Gastrocnemius medialis (tissue), 4 donors: ENCODE results near the gene LRRC63. TPM values are rescaled to one million over a fixed set of nuclear protein-coding genes. Genes with fewer than 3 reads are reported as not detected.

Experiments used
- ATAC-seq, 2 donors: fragments of 150-250 bp; one replicate each; pipeline ENCODE4 v1.9.1; 2016
- DNase-seq, 2 donors: peaks; one replicate each; pipeline ENCODE4 v3.0.0-alpha.2; 2019
- H3K27ac ChIP-seq, 4 donors: fragments of 200-600 bp; sonication (generic); 1 replicate in 1 of 4; 2 replicates in 3 of 4; pipeline ENCODE4 v1.5.1; 2016 to 2018; ENCODE audit warnings: mild to moderate bottlenecking in 2 of 4, moderate library complexity in 1 of 4
- H3K27me3 ChIP-seq, 3 donors: fragments of 200-600 bp; sonication (generic) in 2 of 3; 1 replicate in 1 of 3; 2 replicates in 2 of 3; pipeline versions ENCODE4 v1.5.1 to v1.6.0; 2016 to 2019; ENCODE audit warnings: mild to moderate bottlenecking in 1 of 3, moderate library complexity in 1 of 3
- H3K36me3 ChIP-seq, 2 donors: fragments of 200-600 bp; sonication (generic) in 1 of 2; one replicate each; pipeline ENCODE4 v1.5.1; 2017 to 2018
- H3K4me1 ChIP-seq, 2 donors: fragments of 200-600 bp; sonication (generic) in 1 of 2; one replicate each; pipeline ENCODE4 v1.5.1; 2016 to 2017; ENCODE audit warnings: mild to moderate bottlenecking in 2 of 2
- H3K4me3 ChIP-seq, 4 donors: fragments of 200-600 bp; sonication (generic) in 3 of 4; 1 replicate in 1 of 4; 2 replicates in 3 of 4; pipeline ENCODE4 v1.5.1; 2016 to 2019; ENCODE audit warnings: mild to moderate bottlenecking in 2 of 4
- H3K9me3 ChIP-seq, 3 donors: fragments of 200-600 bp; sonication (generic) in 2 of 3; 1 replicate in 1 of 3; 2 replicates in 2 of 3; pipeline ENCODE4 v1.5.1; 2016 to 2019
- POLR2A ChIP-seq, 2 donors: fragments of 450-650 bp; IDR thresholded peaks; one replicate each; pipeline ENCODE4 v1.6.1; 2017; ENCODE audit warnings: antibody characterized with exemption in 2 of 2, mild to moderate bottlenecking in 2 of 2, moderate library complexity in 2 of 2
- in situ Hi-C, 4 donors: fragments of 200-750 bp; cut with MboI; loops; one replicate each; pipeline versions ENCODE4 v1.15.0 to v1.8.0; 2017; ENCODE audit warnings: low sequenced_read_pairs in 4 of 4
- intact Hi-C: fragments of 100-400 bp; cut with DNase I; formaldehyde crosslinking; loops from one replicate; pipeline ENCODE4 v1.15.1; 2023; ENCODE audit warnings: low total_unique reads
- total RNA-seq, 4 donors: library from RNA; depleted of rRNA; stranded (reverse); fragments of >200 nt; gene quantifications; one replicate each; pipeline versions ENCODE4 v1.1.0 to v1.2.3, GENCODE V29; 2016
- TF ChIP-seq, protein P1 (sequence below), 5 experiments: fragments of 450-650 bp in 3 of 5; fragments of 200-600 bp in 2 of 5; sonication (generic) in 2 of 5; IDR thresholded peaks in 4 of 5; conservative IDR thresholded peaks in 1 of 5; 1 replicate in 4 of 5; 2 replicates in 1 of 5; pipeline ENCODE4 v1.5.1; 2016 to 2019; ENCODE audit warnings: antibody characterized with exemption in 5 of 5, mild to moderate bottlenecking in 3 of 5, moderate library complexity in 3 of 5

Gene LRRC63
- total RNA-seq, 4 donors from 2014 or later, result not detected

DNA sequence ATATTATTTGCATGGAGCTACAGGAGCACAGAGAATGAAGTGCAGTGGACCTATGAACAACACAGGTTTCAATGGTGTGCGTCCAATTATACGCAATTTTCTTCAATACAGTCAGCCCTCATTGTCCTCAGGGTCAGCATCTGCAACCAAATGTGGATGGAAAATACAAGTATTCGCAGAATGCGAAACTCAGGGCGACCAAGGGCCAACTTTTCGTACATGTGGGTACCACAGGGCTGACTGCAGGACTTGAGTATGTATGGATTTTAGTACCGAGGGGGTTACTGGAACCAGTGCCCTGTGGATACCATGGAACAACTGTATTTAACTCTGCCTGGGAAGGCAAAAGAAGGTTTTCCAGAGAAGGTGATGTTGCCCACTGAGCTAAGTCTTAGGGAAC is 40.0 kb upstream of the LRRC63 start:
- TF ChIP-seq POLR2A (IDR thresholded peaks at IDR 0.05), result no peak
- no peaks in the 10 kb centered on the region for H3K9me3 ChIP-seq
- H3K27ac ChIP-seq, result no peak overlapping the region
- H3K27me3 ChIP-seq, result peaks cover 0 to 7% (median 0%) of the 10 kb centered on the region in 3 donors
- H3K4me3 ChIP-seq, result no peak overlapping the region
- H3K4me1 ChIP-seq, result no peaks in the 10 kb centered on the region
- intact Hi-C loops, result no loop called here
- DNase-seq, result no peak
- in situ Hi-C loops, result loop anchor here in 2 of 4 donors (25.0 kb wide), 2 partner anchors 359 to 659 kb away; no protein-coding TSS in a partner anchor
- no peaks in the 10 kb centered on the region for H3K36me3 ChIP-seq
- ATAC-seq, result no peak

DNA sequence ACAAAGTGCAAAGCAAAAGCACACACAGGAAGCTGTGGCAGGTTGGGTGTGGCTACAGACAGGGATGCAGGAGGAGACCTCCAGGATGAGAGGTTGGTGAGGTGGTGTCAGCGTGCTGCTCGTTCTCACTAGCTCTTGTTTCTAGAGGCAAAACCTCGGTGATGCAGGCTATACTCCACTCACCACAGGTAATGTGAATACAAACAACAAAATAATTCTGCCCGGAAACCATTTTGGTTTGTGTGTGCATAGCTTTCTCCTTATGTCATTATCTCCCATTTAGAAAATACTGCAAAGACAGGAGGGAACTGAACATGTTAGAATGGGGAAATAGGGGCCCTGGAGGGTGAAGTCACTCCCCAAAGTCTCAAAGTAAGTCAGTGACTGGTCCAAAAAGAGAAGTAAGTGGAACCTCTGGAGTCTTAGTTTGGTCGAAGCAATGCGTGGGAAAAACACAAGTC is 39.2 kb upstream of the LRRC63 start:
- Histone ChIP-seq H3K27ac (no peak overlapping the region), H3K4me3 (no peak overlapping the region), H3K36me3 (no peaks in the 10 kb centered on the region), H3K27me3 (peaks cover 0 to 5% (median 0%) of the 10 kb centered on the region in 3 donors), H3K4me1 (no peaks in the 10 kb centered on the region), H3K9me3 (no peaks in the 10 kb centered on the region)
- DNase-seq (no peak), ATAC-seq (no peak)
- TF ChIP-seq, protein P1, sequence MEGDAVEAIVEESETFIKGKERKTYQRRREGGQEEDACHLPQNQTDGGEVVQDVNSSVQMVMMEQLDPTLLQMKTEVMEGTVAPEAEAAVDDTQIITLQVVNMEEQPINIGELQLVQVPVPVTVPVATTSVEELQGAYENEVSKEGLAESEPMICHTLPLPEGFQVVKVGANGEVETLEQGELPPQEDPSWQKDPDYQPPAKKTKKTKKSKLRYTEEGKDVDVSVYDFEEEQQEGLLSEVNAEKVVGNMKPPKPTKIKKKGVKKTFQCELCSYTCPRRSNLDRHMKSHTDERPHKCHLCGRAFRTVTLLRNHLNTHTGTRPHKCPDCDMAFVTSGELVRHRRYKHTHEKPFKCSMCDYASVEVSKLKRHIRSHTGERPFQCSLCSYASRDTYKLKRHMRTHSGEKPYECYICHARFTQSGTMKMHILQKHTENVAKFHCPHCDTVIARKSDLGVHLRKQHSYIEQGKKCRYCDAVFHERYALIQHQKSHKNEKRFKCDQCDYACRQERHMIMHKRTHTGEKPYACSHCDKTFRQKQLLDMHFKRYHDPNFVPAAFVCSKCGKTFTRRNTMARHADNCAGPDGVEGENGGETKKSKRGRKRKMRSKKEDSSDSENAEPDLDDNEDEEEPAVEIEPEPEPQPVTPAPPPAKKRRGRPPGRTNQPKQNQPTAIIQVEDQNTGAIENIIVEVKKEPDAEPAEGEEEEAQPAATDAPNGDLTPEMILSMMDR (IDR thresholded peaks at IDR 0.05 in 4 of 5, conservative IDR thresholded peaks at IDR 0.05 in 1 of 5), result no peak
- TF ChIP-seq POLR2A (IDR thresholded peaks at IDR 0.05), result no peak
- in situ Hi-C loops (loop anchor here in 2 of 4 donors (25.0 kb wide), 2 partner anchors 360 to 660 kb away; no protein-coding TSS in a partner anchor), intact Hi-C loops (no loop called here)

DNA sequence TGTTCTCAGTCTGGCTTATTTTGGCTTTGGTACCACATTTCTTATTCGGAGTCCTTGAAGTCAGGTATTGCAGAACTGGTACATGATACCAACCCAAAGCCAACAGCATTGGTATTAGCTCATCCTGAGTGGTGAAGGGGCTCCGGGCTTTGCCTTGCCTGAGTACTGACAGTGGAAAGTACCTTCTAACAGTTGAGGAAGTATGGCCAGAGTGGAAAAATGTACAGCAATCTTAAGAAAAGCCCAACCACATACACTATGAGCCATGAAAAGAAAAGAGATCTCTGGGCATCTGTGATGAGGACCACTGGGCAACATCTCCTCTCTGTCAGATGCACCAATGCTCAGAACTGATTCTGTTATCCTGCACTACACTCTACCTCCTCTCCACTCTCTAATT is 38.1 kb upstream of the LRRC63 start:
- Histone ChIP-seq H3K36me3 (no peaks in the 10 kb centered on the region), H3K4me1 (no peaks in the 10 kb centered on the region), H3K4me3 (no peak overlapping the region), H3K9me3 (no peaks in the 10 kb centered on the region), H3K27me3 (no peaks in the 10 kb centered on the region), H3K27ac (no peak overlapping the region)
- intact Hi-C loops, result no loop called here
- no peak for DNase-seq
- ATAC-seq, result no peak
- in situ Hi-C loops, result loop anchor here in 2 of 4 donors (25.0 kb wide), 2 partner anchors 361 to 661 kb away; no protein-coding TSS in a partner anchor
- no peak for TF ChIP-seq POLR2A (IDR thresholded peaks at IDR 0.05)
- TF ChIP-seq, protein P1 (IDR thresholded peaks at IDR 0.05 in 4 of 5, conservative IDR thresholded peaks at IDR 0.05 in 1 of 5), result no peak

DNA sequence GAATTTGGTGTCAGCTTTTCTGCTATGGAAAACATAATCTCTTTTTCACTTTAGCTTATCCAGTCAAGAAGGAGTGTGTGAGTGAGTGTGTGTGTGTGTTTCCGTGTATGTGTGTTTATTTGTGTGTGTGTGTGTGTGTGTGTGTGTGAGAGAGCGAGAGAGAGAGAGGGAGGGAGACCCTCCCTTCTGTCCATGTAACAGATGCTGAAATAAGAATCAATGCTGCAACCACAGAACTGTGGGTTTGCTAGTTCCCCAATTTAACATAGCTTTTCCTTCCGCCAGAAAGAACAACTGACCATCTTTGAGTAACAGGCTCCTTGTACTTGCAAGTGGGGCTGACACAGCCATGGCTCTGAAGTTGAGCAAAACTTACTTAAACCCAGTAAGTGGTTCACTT is 35.0 kb upstream of the LRRC63 start:
- ATAC-seq, result no peak
- TF ChIP-seq POLR2A (IDR thresholded peaks at IDR 0.05), result no peak
- TF ChIP-seq, protein P1 (IDR thresholded peaks at IDR 0.05 in 4 of 5, conservative IDR thresholded peaks at IDR 0.05 in 1 of 5), result no peak
- H3K36me3 ChIP-seq, result no peaks in the 10 kb centered on the region
- H3K27ac ChIP-seq, result no peak overlapping the region
- no peaks in the 10 kb centered on the region for H3K4me1 ChIP-seq
- no peak for DNase-seq
- intact Hi-C loops (no loop called here), in situ Hi-C loops (no loop called here)
- no peak overlapping the region for H3K4me3 ChIP-seq
- no peaks in the 10 kb centered on the region for H3K9me3 ChIP-seq
- H3K27me3 ChIP-seq, result no peaks in the 10 kb centered on the region

DNA sequence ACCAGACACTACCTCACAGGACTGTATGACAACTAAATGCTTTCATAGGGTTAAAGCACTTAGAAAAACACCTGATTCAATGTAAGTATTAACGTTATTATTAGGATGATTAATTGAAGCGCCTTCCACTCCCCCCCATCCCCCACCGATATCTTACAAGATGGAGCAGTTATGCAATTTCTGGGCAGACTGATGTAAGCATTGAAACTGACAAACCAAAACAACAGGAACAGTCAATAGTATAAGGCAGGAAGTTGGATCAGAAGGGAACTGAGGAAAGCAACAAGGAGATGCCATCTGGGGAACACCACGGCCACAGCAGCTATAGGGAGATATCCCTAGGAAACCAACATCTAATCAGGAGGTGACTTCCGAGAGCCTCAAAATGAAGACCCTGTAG is 33.6 kb upstream of the LRRC63 start:
- Histone ChIP-seq H3K9me3 (no peaks in the 10 kb centered on the region), H3K4me1 (no peaks in the 10 kb centered on the region), H3K27me3 (no peaks in the 10 kb centered on the region), H3K36me3 (no peaks in the 10 kb centered on the region), H3K4me3 (no peak overlapping the region), H3K27ac (no peak overlapping the region)
- DNase-seq (no peak), ATAC-seq (no peak)
- intact Hi-C loops (no loop called here), in situ Hi-C loops (no loop called here)
- TF ChIP-seq, protein P1 (IDR thresholded peaks at IDR 0.05 in 4 of 5, conservative IDR thresholded peaks at IDR 0.05 in 1 of 5), result no peak
- no peak for TF ChIP-seq POLR2A (IDR thresholded peaks at IDR 0.05)
